GM21390 (cell line): ENCODE data around the gene MKI67.
A peak's percentile ranks its signal among the peaks of the same experiment; 100 is the strongest.

Source experiments
- ATAC-seq: cut with Tn5 transposase; IDR thresholded peaks from one replicate; pipeline ENCODE4 v1.9.1; 2021; ENCODE audit not compliant: unreplicated experiment

The MKI67 gene

DNA sequence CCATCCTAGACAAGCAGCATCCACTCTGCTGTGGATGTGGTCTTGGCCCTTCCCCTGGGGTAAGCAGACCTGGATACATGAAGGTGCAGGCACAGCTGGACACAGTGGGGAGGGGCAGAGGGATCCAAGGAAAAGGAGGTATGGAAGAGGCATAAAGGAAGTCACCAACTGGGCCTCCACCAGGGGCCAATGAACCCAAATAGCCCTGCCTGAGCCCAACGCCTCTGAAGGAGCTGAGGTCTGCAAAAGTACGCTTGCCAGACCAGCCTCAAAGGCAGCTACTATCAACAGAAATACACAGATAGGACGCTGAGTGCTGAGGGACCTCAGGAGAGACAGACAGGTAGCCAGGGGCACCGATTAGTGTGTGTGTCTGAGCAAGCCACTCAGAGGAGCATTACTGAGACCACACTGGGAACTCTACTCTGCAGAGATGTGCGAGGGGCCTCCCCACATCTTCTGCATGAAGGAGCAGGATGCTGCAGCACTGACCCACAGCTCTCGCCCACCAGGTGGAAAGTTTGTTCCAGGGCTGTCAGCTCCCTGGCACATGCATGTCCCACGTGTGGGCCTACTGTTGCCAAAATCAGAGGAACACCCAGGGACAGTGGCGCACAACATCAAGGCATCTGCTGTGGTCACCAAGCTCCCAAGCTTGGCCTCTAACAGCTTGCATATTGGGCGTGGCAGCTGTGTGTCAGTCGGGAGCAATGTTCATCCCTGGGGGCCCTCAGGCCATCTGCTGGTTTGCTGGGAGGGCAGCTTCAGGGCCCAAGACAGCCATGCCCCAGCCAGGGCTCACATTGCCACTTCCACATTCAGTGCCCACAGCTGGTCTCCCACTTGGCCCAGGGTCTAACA lies 40.0 kb downstream of the MKI67 start:
- ATAC-seq, result no peak

- ATAC-seq, result no peak
Observed at GRCh38 chr10:128084991-128085390, 41.2 kb downstream of the MKI67 start.

- no peak for ATAC-seq
Observed at GRCh38 chr10:128084364-128084763, 41.9 kb downstream of the MKI67 start.

GRCh38 chr10:128083191-128083895 lies 42.9 kb downstream of the MKI67 start:
- ATAC-seq, result no peak

GRCh38 chr10:128081720-128082119 lies 44.5 kb downstream of the MKI67 start:
- ATAC-seq, result no peak

DNA sequence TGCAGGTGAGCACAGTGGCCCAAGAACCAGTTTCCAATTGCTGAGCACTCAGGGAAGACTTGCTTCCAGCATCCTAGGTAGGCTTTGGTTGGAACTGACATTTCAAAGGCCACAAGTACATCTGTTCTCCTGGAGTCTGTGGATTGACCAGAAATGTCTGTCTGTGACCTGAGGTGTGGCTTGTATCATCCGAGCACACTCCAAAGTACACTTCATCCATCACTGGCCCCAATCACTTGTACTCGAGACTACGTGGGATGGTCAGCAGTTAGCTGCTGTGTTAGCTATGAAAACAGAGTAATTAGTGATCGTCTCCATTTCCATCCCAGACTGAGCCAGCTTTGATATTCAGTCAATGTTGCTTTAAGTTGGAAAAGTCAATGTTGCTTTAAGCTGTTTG lies 45.0 kb downstream of the MKI67 start:
- ATAC-seq, result no peak

DNA sequence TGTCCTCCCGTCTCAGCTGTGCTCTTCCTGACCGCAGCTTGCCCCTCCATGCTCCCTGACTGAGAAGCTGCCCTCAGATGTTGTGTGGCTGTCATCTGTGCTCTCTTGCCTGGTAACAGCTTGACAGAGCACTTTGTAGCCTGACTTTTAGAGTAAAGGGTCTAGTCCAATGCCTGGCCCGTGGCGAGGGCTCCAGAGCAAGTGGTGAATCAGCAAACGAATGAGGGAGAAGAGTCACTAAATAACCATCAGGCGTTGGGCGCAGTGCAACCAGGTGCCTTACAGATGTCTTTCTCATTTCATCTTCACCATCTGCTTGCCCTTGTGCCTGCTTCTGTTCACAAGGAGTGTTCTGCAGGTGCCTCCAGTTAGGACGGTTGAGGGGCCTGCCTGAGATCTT lies 45.6 kb downstream of the MKI67 start:
- ATAC-seq, result no peak

DNA sequence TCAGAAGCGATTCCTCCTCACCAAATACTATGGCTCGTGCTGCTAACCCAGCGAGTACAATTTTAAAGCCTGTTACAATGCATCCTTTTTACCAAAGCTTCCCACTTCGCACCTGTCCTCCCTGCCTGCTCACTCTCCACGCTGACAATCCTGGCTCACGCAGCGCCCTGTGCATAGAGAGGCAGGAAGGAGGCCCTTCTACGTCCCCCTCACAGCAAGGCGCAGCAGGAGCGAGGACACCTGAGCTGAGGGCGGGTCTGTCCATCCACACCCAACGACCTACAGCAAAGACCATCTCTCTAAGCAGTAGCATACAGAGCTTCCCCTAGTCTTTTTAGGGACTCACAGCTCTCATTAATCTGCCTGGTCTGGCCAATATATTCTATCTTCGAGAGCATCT lies 46.0 kb downstream of the MKI67 start:
- ATAC-seq, result no peak

DNA sequence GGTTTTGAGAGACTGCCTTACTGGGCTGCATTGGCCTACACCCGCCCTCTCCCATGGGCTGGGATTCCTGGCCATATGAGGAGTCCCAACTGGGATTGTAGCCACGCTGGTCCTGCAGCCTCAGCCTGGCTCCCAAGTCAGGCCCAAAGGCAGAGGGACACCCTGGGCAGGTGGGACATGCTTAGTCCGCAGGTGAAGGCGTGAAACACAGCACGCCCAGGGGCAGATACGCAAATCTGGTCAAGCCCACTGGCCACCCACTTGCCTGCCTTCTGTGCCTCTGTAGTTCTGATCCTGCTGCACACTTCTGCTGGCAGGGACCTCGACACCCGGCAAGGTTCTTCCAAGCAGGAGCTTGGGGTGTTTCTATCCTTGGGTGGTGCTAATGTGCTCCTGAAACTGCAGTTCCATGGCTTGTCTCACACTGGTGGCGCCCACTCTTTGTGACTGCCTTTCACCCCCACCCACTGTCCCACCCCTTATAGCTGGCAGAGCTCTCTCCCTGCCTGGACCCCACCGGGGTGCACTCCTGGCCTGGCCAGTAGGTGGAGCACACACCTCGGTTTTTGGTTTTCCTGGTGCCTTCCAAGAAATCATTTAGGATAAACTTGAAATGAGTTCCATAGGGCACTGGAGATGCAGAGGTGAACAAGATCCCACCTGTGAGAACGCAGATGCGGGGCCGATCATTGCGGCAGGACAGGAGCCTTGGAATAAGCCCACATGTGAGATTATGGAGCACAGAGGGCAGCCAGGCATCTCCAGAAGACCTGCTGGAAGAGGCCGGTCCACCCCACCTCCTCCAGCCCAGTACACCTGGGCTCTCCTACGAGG lies 47.9 kb downstream of the MKI67 start:
- ATAC-seq, result peak; percentile 79

- no peak for ATAC-seq
Observed at GRCh38 chr10:128077155-128077875, 48.9 kb downstream of the MKI67 start.

- no peak for ATAC-seq
Observed at GRCh38 chr10:128074589-128074988, 51.6 kb downstream of the MKI67 start.

GRCh38 chr10:128073890-128074289 lies 52.3 kb downstream of the MKI67 start:
- no peak for ATAC-seq

GRCh38 chr10:128072941-128073645 lies 53.1 kb downstream of the MKI67 start:
- ATAC-seq, result no peak

DNA sequence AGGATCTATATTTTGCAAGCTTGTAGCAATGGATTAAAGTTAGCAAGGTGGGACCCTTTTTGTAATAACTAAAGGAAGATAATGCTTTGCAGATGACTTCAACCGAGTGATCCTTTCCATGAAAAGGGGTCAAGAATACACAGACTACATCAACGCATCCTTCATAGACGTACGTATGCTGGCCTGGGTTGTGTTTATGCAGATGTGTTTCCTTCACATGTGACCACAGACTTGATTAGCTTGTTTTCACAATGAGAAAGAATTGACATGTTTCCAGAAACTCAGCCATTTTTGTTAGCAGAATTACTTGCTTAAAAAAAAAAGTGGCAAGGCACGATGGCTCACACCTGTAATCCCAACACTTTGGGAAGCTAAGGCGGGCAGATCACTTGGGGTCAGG lies 54.2 kb downstream of the MKI67 start:
- no peak for ATAC-seq

GRCh38 chr10:128071417-128071782 lies 54.8 kb downstream of the MKI67 start:
- ATAC-seq, result no peak

DNA sequence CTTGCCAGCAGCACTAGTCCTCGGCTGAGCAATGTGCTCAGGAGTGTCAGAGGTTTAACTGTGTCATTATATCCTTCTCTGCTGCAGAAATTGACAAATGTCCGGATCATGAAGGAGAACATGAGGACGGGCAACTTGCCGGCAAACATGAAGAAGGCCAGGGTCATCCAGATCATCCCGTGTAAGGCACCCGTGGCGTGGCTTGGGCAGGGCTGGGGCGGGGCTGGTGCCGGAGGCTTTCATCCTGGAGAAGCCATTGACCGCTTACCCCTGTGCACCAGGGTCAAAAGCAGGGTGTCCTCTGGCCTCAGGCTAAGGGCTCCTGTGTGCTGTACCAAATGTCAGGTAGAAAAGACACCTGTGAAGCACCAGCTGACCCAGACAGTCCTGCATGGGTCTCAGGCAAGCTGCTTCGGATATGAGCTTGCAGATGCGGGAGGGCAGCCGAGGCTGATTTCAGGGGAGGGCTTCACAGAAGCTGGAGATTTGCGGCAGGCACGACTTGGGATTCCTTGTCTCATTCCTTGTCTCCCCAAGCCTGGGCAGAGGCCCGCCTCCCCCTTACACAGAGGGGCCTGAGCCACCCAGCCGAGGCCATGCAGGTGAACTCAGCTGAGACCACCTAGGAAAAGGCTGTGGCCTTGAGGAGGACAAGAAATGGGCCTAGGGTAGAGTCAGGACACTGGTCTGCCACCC lies 55.4 kb downstream of the MKI67 start:
- ATAC-seq, result no peak

DNA sequence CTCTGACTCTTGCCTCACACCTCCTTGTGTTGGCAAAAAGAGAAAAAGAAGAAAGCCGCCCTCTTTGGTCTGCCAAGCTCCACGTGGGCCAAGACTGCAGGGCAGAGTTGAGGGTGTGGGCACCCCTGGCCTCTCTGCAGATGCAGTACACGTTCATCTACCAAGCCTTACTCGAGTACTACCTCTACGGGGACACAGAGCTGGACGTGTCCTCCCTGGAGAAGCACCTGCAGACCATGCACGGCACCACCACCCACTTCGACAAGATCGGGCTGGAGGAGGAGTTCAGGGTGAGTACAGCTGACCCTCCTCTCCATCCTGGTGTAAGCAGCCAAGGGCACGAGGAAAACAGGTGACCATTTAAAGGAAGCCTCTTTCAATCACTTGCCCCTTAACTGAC lies 56.1 kb downstream of the MKI67 start:
- no peak for ATAC-seq

GRCh38 chr10:128069351-128070051 lies 56.7 kb downstream of the MKI67 start:
- ATAC-seq, result peak; percentile 37
